Measurements from ENCODE around the gene TBX21. TPM values are rescaled to one million over a fixed set of nuclear protein-coding genes. Genes with fewer than 3 reads are reported as not detected.

The TBX21 gene
- total and polyA plus RNA-seq, 10 of the 15 experiments (the other 5 are each of a cell fraction or from before 2014, with no cell fraction given): 0.63 to 9.6 (median 5.0) TPM

GRCh38 chr17:47702391-47702995 is 30.5 kb upstream of the TBX21 start:
- RAD21 ChIA-PET (ENCODE audit: unreplicated experiment): interaction anchor here (0.6 to 9.9 kb wide), 6 partner anchors 9 to 441 kb away, joined by 3 to 142 read pairs (median 39); partner anchors contain the start of genes TBKBP1 and TBX21
- no peak for DNase-seq (ENCODE audit: low read depth, low spot score)
- Histone ChIP-seq H3K4me2 (ENCODE audit: control insufficient read depth, insufficient read depth) (no peak overlapping the region), H4K20me1 (ENCODE audit: control insufficient read depth, insufficient read depth) (no peaks in the 10 kb centered on the region), H3K4me1 (ENCODE audit: control insufficient read depth, insufficient read depth, low read length) (peaks cover 42% of the 10 kb centered on the region), H3K79me2 (ENCODE audit: control insufficient read depth, insufficient read depth, low read length) (no peaks in the 10 kb centered on the region), H3K27ac (ENCODE audit: control insufficient read depth, insufficient read depth) (no peak overlapping the region), H3K9ac (ENCODE audit: control insufficient read depth, insufficient read depth, low read length) (no peak overlapping the region), H3K27me3 (replicated peaks in 1 of 2; ENCODE audit: control insufficient read depth in 2 of 2, insufficient read depth in 2 of 2, low read length in 1 of 2) (no peaks in the 10 kb centered on the region), H2AFZ (ENCODE audit: control insufficient read depth, low read depth, low read length) (no peak overlapping the region), H3K36me3 (ENCODE audit: control insufficient read depth in 2 of 2, insufficient read depth in 2 of 2, low read length in 1 of 2) (no peaks in the 10 kb centered on the region), H3K4me3 (no peak overlapping the region), H3K9me3 (replicated peaks; ENCODE audit: control insufficient read depth, insufficient read depth, low read length) (no peaks in the 10 kb centered on the region)
- WGBS (ENCODE audit: insufficient coverage, insufficient replicate concordance, low lambda C conversion rate, missing lambda C conversion rate): 70% methylated on average over 10 of the region's 12 CpGs
- in situ Hi-C loops (cut with MboI): no loop called here
- ATAC-seq: no peak
- SMC1A ChIA-PET (ENCODE audit: uncharacterized antibody, unreplicated experiment): interaction anchor here (0.8 to 6.5 kb wide), 5 partner anchors 12 to 41 kb away, joined by 3 to 39 read pairs (median 31); no protein-coding TSS in a partner anchor
- CTCF ChIA-PET: interaction anchor here (6.8 to 9.4 kb wide), 2 partner anchors 13 to 35 kb away, joined by 229 to 242 read pairs; partner anchors contain the start of gene TBX21
- intact Hi-C loops (cut with micrococcal nuclease; ENCODE audit: unreplicated experiment): no loop called here
- POLR2A ChIA-PET: interaction anchor here (0.9 to 9.2 kb wide), 2 partner anchors 14 to 37 kb away, joined by 4 to 76 read pairs; no protein-coding TSS in a partner anchor
- TF ChIP-seq USF1 (IDR thresholded peaks at IDR 0.05; ENCODE audit: borderline replicate concordance, extremely low read length, insufficient read depth, low read depth, low read length) (no peak), CHD4 (IDR thresholded peaks at IDR 0.05) (no peak)
- no TSS peak for BruUV-seq (replicated peaks)
- no peak for FAIRE-seq

GRCh38 chr17:47703191-47703591 is 29.8 kb upstream of the TBX21 start:
- no peaks in the 10 kb centered on the region for H3K79me2 ChIP-seq (ENCODE audit: control insufficient read depth, insufficient read depth, low read length)
- H4K20me1 ChIP-seq (ENCODE audit: control insufficient read depth, insufficient read depth): no peaks in the 10 kb centered on the region
- RAD21 ChIA-PET (ENCODE audit: unreplicated experiment): interaction anchor here (7.4 to 9.9 kb wide), 2 partner anchors 13 to 31 kb away, joined by 136 to 142 read pairs; partner anchors contain the start of gene TBX21
- CTCF ChIA-PET: interaction anchor here (0.6 to 9.4 kb wide), 2 partner anchors 13 to 62 kb away, joined by 3 to 229 read pairs; no protein-coding TSS in a partner anchor
- SMC1A ChIA-PET (ENCODE audit: uncharacterized antibody, unreplicated experiment): interaction anchor here (0.6 to 6.5 kb wide), 6 partner anchors 10 to 42 kb away, joined by 3 to 31 read pairs (median 3); partner anchors contain the start of genes TBKBP1 and TBX21
- no peak overlapping the region for H2AFZ ChIP-seq (ENCODE audit: control insufficient read depth, low read depth, low read length)
- no peak overlapping the region for H3K27ac ChIP-seq (ENCODE audit: control insufficient read depth, insufficient read depth)
- no peak overlapping the region for H3K4me3 ChIP-seq
- FAIRE-seq (peak; percentile 13), ATAC-seq (peak; percentile 66), DNase-seq (ENCODE audit: low read depth, low spot score) (no peak)
- H3K4me1 ChIP-seq (ENCODE audit: control insufficient read depth, insufficient read depth, low read length): peaks cover 42% of the 10 kb centered on the region
- in situ Hi-C loops (cut with MboI) (no loop called here), intact Hi-C loops (cut with micrococcal nuclease; ENCODE audit: unreplicated experiment) (no loop called here)
- 3% methylated on average over 15 of the region's 15 CpGs for WGBS (ENCODE audit: insufficient coverage, insufficient replicate concordance, low lambda C conversion rate, missing lambda C conversion rate)
- H3K36me3 ChIP-seq (ENCODE audit: control insufficient read depth in 2 of 2, insufficient read depth in 2 of 2, low read length in 1 of 2): no peaks in the 10 kb centered on the region
- BruUV-seq (replicated peaks): no TSS peak
- H3K9ac ChIP-seq (ENCODE audit: control insufficient read depth, insufficient read depth, low read length): no peak overlapping the region
- no peaks in the 10 kb centered on the region for H3K27me3 ChIP-seq (replicated peaks in 1 of 2; ENCODE audit: control insufficient read depth in 2 of 2, insufficient read depth in 2 of 2, low read length in 1 of 2)
- POLR2A ChIA-PET: interaction anchor here (9.2 kb wide), 1 partner anchor 14 kb away, joined by 76 read pairs; no protein-coding TSS in a partner anchor
- H3K9me3 ChIP-seq (replicated peaks; ENCODE audit: control insufficient read depth, insufficient read depth, low read length): no peaks in the 10 kb centered on the region
- peak overlapping the region; percentile 75 for H3K4me2 ChIP-seq (ENCODE audit: control insufficient read depth, insufficient read depth)
- TF ChIP-seq POLR2AphosphoS5 (IDR thresholded peaks at IDR 0.05; ENCODE audit: low read length) (no peak), ZNF592 (IDR thresholded peaks at IDR 0.05) (no peak), BHLHE40 (IDR thresholded peaks at IDR 0.05; ENCODE audit: borderline replicate concordance in 1 of 2, low read depth in 2 of 2, low read length in 1 of 2) (peak in 1 of 2 experiments; percentile 65; a peak in 1 of 4 replicates), PBX3 (IDR thresholded peaks at IDR 0.05; ENCODE audit: insufficient replicate concordance, low read depth, low read length) (no peak), WRNIP1 (IDR thresholded peaks at IDR 0.05; ENCODE audit: borderline replicate concordance, low read depth, low read length) (no peak), ZBED1 (IDR thresholded peaks at IDR 0.05; ENCODE audit: borderline replicate concordance) (no peak)

Data from GM12878 (cell line).